GM10248 (cell line): ENCODE results near the gene BRPF3.

ENCODE experiments used
- CTCF ChIA-PET: fragments of 300-600 bp; sonication (Branson Sonifier 250); formaldehyde crosslinking; extraction: SDS; loops from one replicate; lab custom pipeline; 2021; ENCODE audit warnings: antibody characterized with exemption; lab: Yijun Ruan, JAX
- POLR2A ChIA-PET: fragments of 350-650 bp; sonication (Branson Sonifier 250); formaldehyde crosslinking; extraction: SDS; loops from one replicate; lab custom pipeline; 2020; ENCODE audit warnings: antibody characterized with exemption; lab: Yijun Ruan, JAX
- DNase-seq: peaks from one replicate; pipeline ENCODE4 v3.0.0; 2012; ENCODE audit errors: extremely low spot score
- TF ChIP-seq, protein P1 (sequence below): IDR thresholded peaks from 2 replicates; pipeline ENCODE4 v1.5.1; 2012; ENCODE audit warnings: mild to moderate bottlenecking, low read depth; ENCODE audit errors: extremely low read depth, missing control alignments, control extremely low read depth

BRPF3 gene

DNA sequence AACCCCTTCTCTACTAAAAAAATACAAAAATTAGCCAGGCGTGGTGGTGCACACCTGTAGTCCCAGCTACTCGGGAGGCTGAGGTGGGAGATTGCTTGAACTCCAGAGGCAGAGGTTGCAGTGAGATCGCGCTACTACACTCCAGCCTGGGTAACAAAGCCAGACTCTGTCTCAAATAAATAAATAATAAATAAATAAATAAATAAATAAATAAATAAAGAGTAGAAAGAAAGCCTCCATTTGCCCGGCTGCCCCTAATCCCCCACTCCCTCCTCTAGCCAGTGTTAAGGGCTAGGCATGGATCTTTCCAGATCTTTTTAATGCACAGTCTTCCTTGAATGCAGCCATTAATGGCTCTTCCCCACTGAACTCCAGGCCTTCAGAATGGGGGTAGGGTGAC lies 76.5 kb downstream of the BRPF3 start:
- no peak for DNase-seq
- TF ChIP-seq, protein P1, sequence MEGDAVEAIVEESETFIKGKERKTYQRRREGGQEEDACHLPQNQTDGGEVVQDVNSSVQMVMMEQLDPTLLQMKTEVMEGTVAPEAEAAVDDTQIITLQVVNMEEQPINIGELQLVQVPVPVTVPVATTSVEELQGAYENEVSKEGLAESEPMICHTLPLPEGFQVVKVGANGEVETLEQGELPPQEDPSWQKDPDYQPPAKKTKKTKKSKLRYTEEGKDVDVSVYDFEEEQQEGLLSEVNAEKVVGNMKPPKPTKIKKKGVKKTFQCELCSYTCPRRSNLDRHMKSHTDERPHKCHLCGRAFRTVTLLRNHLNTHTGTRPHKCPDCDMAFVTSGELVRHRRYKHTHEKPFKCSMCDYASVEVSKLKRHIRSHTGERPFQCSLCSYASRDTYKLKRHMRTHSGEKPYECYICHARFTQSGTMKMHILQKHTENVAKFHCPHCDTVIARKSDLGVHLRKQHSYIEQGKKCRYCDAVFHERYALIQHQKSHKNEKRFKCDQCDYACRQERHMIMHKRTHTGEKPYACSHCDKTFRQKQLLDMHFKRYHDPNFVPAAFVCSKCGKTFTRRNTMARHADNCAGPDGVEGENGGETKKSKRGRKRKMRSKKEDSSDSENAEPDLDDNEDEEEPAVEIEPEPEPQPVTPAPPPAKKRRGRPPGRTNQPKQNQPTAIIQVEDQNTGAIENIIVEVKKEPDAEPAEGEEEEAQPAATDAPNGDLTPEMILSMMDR, result no peak
- ChIA-PET POLR2A (no interaction called here), CTCF (no interaction called here)

- no peak for DNase-seq
- CTCF ChIA-PET, result no interaction called here
- POLR2A ChIA-PET, result no interaction called here
- TF ChIP-seq, protein P1, result no peak
These were observed 77.4 kb downstream of the BRPF3 start for GRCh38 chr6:36273802-36274514.

GRCh38 chr6:36276581-36277536 lies 80.3 kb downstream of the BRPF3 start:
- no peak for DNase-seq
- POLR2A ChIA-PET, result no interaction called here
- CTCF ChIA-PET, result interaction anchor here (0.7 to 1.8 kb wide), 4 partner anchors 19 to 83 kb away, joined by 3 to 6 read pairs (median 3); no protein-coding TSS in a partner anchor
- TF ChIP-seq, protein P1, result no peak

DNA sequence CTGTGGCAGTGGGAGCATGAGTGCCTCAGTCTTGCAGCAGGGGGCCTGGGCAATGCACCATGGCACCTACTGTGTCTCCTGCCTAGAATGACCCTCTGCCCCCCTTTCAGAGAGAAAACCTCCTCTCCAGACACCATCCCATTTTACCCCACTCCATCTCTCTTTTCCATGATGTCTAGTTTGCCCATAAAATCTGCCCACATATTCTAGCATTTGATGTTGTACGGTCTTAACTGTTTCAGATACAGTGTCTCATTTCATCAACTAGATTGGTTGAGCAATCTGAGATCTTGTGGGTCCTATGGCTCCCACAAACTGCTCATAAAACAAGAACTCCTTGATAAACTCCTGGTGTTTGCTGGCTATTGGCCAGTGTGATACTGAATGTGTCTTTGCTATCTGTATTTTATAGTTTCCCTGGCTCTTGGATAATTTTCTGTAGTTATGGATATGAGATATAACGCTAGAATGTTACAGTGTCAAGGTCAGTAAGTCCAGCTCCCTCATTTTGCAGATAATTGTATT lies 81.5 kb downstream of the BRPF3 start:
- no peak for DNase-seq
- POLR2A ChIA-PET, result no interaction called here
- TF ChIP-seq, protein P1, result no peak
- CTCF ChIA-PET, result no interaction called here

DNA sequence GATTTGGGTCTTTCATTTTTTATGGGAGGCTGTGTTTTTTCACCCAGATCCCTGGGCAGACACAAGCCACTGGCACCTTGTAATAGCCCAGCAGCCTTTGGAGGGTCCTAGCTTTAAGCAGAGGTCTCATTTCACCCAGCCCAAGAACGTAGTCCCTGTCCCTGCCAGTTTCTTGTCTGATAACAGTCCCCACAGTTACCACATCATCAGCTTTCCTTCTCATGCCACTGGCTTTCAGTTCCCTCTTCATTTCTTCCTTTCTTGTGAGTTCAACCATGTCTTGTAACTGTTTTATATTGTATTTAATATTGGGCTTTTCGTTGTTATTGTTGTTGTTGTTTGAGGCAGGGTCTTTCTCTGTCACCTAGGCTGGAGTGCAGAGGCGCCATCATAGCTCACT lies 83.9 kb downstream of the BRPF3 start:
- ChIA-PET CTCF (interaction anchor here (0.8 to 5.0 kb wide), 8 partner anchors 9 to 81 kb away, joined by 3 to 24 read pairs (median 3); no protein-coding TSS in a partner anchor), POLR2A (no interaction called here)
- TF ChIP-seq, protein P1, result no peak
- no peak for DNase-seq

DNA sequence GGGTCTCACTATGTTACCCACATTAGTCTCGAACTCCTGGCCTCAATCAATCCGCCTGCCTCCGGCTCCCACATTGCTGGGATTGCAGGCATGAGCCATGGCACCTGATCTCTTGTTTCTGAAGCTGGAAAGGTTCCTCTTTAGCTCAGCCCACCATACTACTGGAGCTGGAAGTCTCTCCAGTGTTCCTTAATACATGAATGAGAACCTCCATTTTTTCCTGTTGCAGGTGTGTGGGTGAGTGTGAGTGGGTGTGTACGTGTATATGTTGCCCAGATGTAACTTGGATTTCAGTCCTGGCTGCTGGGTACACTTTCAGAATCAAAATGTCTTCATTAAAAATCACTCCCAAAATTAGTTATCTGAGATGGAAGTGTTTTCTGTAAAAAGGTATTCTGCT lies 84.4 kb downstream of the BRPF3 start:
- no peak for DNase-seq
- ChIA-PET CTCF (interaction anchor here (0.9 to 5.0 kb wide), 7 partner anchors 8 to 75 kb away, joined by 3 to 24 read pairs (median 3); no protein-coding TSS in a partner anchor), POLR2A (no interaction called here)
- TF ChIP-seq, protein P1, result no peak
